Naive thymus-derived CD8-positive, alpha-beta T cell (primary cell): ENCODE results near the gene BEX4. TPM values are rescaled to one million over a fixed set of nuclear protein-coding genes. Genes with fewer than 3 reads are reported as not detected.
A peak's percentile ranks its signal among the peaks of the same experiment; 100 is the strongest.
"Not testable (repeated sequence)": the region's sequence is repeated elsewhere in the genome, so short reads cannot be mapped to it uniquely, and the experiment has no call there.

ENCODE experiments used
- ATAC-seq, 2 donors: fragments of 150-1000 bp; cut with Tn5 transposase in 1 of 2; sonication (Bioruptor Pico), chemical (Tn5 transposase) in 1 of 2; 1 replicate in 1 of 2; 2 replicates in 1 of 2; pipeline ENCODE4 v1.10.0; 2021; ENCODE audit warnings: mild to moderate bottlenecking in 2 of 2, moderate library complexity in 2 of 2
- POLR2A ChIA-PET: fragments of 350-600 bp; sonication (Branson Sonifier 250); formaldehyde crosslinking; loops from one replicate; lab custom pipeline; 2021; ENCODE audit warnings: antibody characterized with exemption; lab: Charles Lee
- DNase-seq, 10 donors: peaks; one replicate each; pipeline versions ENCODE4 v3.0.0 to v3.0.0-alpha.2; 2020 to 2022
- H3K27ac Mint-ChIP-seq, 10 donors: one replicate each; pipeline ENCODE4 v1.8.0; 2020 to 2022; ENCODE audit warnings: mild to moderate bottlenecking in 10 of 10, mixed read lengths in 10 of 10, moderate library complexity in 4 of 10, inconsistent platforms in 1 of 10
- H3K27me3 Mint-ChIP-seq, 5 donors: one replicate each; pipeline ENCODE4 v1.8.0; 2021 to 2022; ENCODE audit warnings: mixed read lengths in 5 of 5
- H3K36me3 Mint-ChIP-seq, 3 donors: one replicate each; pipeline ENCODE4 v1.8.0; 2020 to 2022; ENCODE audit warnings: mixed read lengths in 3 of 3, mild to moderate bottlenecking in 2 of 3, inconsistent platforms in 1 of 3
- H3K4me1 Mint-ChIP-seq, 4 donors: one replicate each; pipeline ENCODE4 v1.8.0; 2021 to 2022; ENCODE audit warnings: mixed read lengths in 4 of 4
- H3K4me3 Mint-ChIP-seq, 10 donors: one replicate each; pipeline ENCODE4 v1.8.0; 2020 to 2022; ENCODE audit warnings: mild to moderate bottlenecking in 10 of 10, mixed read lengths in 10 of 10, moderate library complexity in 6 of 10, inconsistent platforms in 1 of 10
- H3K9me3 Mint-ChIP-seq, 9 donors: one replicate each; pipeline ENCODE4 v1.8.0; 2020 to 2022; ENCODE audit warnings: mixed read lengths in 9 of 9, mild to moderate bottlenecking in 3 of 9, inconsistent platforms in 1 of 9, moderate library complexity in 1 of 9
- polyA plus RNA-seq, 3 donors: library from polyadenylated mRNA; unstranded; fragments of 300-500 nt; fragmentation: Illumina TruSeq; gene quantifications; one replicate each; pipeline ENCODE4 v1.2.3, GENCODE V29; 2021
- total RNA-seq, 8 experiments: library from RNA in 2 of 8; stranded (reverse) in 2 of 8; gene quantifications; one replicate each; pipeline ENCODE4 v1.2.3 and lab custom pipeline; 2021 to 2026

BEX4 gene, protein sequence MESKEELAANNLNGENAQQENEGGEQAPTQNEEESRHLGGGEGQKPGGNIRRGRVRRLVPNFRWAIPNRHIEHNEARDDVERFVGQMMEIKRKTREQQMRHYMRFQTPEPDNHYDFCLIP
- total RNA-seq (10 to 100 TPM; 54.3 to 57.2 TPM), polyA plus RNA-seq (100 to 1,000 TPM in 2 of 3 donors, 10 to 100 TPM in 1; 92.9 to 115 (median 106) TPM), total RNA-seq (lab: John Stamatoyannopoulos, UW) (28.2 to 53.2 (median 47.5) reads per million in 6 experiments)

DNA sequence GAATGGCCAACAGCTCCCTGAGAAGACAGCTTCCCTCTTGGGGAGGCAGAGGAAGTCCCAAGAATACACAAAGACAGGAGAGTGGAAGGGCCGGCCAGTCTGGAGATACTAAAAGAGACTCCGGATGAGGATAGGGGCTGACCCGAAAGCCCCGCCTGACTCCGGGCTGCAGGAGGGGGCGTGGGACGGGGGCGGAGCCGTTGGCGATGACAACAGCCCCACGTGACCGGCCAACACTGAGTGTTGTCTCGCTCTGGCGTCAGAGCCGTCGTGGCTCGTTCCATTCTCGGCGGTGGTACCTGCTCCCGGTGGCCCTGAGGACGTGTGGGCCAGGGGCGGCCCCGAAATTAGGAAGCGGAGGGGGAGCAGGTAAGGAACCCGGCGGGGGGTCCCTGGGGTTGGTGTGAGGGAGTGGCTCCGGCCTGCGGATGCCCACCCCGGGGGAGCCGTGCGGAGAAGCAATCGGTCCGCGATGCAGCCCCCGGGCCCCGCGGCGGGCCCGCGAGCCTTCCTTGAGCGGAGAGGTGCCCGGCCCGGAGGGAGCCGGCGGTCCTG is at the start of gene BEX4:
Gene BEX4 (plus strand): TSS at position 239 of the 555 bp plus-strand sequence. CDS start 1,046 bp downstream, outside the sequence.
- H3K4me3 Mint-ChIP-seq = peak within 1 kb of the TSS; percentile 80 to 94 (median 88)
- peaks cover 0 to 19% (median 0%) of the 10 kb centered on the region in 3 donors for H3K36me3 Mint-ChIP-seq
- peak within 1 kb of the TSS; percentile 76 to 98 (median 96) for H3K27ac Mint-ChIP-seq
- DNase-seq (peak; percentile 71 to 91 (median 82)), ATAC-seq (peak; percentile 87)
- peaks cover 6 to 16% (median 13%) of the 10 kb centered on the region in 4 donors for H3K4me1 Mint-ChIP-seq
- POLR2A ChIA-PET = interaction anchor here (0.9 to 1.7 kb wide), 4 partner anchors 34 to 1283 kb away, joined by 3 to 8 read pairs (median 4); partner anchors contain the start of genes BEX2, TCEAL8 and ZMAT1
- no peaks in the 10 kb centered on the region for H3K9me3 Mint-ChIP-seq
- H3K27me3 Mint-ChIP-seq = no peaks in the 10 kb centered on the region

DNA sequence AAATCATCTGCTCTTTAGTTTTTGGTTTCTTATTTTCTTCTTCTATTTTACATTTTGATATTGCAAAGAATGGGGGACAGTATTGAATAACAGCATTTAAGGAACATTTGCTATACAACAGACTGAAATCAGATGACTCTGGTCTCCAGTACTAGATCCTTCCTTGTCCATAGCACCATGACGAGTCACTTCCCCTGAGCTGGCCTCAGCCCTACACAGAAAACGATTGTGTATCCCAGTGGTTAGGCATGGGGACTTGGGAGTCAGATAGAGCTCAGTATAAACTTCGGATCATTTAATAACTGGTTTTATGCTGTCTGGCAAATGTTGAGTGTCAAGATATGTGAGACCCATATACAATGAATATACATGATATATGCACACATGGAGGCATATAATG is 44.7 kb upstream of the BEX4 start:
- H3K4me3 Mint-ChIP-seq = no peak overlapping the region
- H3K36me3 Mint-ChIP-seq = no peaks in the 10 kb centered on the region
- ATAC-seq = no peak
- H3K4me1 Mint-ChIP-seq = no peaks in the 10 kb centered on the region
- H3K27ac Mint-ChIP-seq = no peak overlapping the region
- DNase-seq = no peak
- H3K9me3 Mint-ChIP-seq = no peaks in the 10 kb centered on the region
- peaks cover 0 to 7% (median 0%) of the 10 kb centered on the region in 5 donors for H3K27me3 Mint-ChIP-seq
- POLR2A ChIA-PET = no interaction called here

DNA sequence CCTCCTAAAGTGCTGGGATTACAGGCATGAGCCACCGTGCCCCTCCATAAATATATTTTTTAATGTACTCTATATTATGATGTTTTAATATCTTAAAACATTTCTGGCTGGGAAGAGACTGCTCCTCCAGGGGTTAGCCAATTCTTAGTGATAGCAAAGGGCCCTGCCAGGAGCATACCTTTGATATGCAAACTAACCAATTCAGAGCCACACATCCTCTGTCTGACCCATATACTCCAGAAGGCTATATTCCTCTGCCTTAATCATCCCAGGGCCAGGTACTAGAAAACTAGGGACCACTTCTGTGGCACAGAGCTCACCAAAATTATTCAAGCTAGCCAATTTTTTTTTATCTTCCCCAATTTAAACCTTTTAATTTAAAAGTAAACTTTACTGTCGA is 43.6 kb upstream of the BEX4 start:
- no peak for DNase-seq
- H3K4me1 Mint-ChIP-seq = peaks cover 0 to 4% (median 3%) of the 10 kb centered on the region in 4 donors
- no peaks in the 10 kb centered on the region for H3K36me3 Mint-ChIP-seq
- peaks cover 0 to 12% (median 4%) of the 10 kb centered on the region in 5 donors for H3K27me3 Mint-ChIP-seq
- no peak for ATAC-seq
- no peak overlapping the region for H3K27ac Mint-ChIP-seq
- POLR2A ChIA-PET = no interaction called here
- H3K9me3 Mint-ChIP-seq = no peaks in the 10 kb centered on the region
- H3K4me3 Mint-ChIP-seq = no peak overlapping the region

DNA sequence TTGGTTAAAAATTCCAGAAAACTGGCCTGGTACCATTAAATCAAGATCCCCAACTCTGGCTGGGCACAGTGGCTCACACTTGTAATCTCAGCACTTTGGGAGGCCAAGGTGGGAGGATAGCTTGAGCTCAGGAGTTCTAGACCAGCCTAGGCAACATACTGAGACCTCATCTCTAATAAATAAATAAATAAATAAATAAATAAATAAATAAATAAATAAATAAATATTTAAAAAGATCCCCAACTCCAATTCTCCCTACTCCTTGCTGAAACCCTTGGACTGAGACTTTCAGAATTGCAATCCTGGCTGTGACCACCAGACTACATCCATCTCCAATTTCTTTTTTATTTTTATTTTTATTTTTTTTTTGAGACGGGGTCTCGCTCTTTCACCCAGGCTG is 39.7 kb upstream of the BEX4 start:
- DNase-seq, H3K4me3 Mint-ChIP-seq, ATAC-seq, H3K27ac Mint-ChIP-seq, H3K9me3 Mint-ChIP-seq, POLR2A ChIA-PET, H3K36me3 Mint-ChIP-seq, H3K4me1 Mint-ChIP-seq: not testable (repeated sequence)
- peaks cover 3 to 13% (median 7%) of the 10 kb centered on the region in 5 donors for H3K27me3 Mint-ChIP-seq

DNA sequence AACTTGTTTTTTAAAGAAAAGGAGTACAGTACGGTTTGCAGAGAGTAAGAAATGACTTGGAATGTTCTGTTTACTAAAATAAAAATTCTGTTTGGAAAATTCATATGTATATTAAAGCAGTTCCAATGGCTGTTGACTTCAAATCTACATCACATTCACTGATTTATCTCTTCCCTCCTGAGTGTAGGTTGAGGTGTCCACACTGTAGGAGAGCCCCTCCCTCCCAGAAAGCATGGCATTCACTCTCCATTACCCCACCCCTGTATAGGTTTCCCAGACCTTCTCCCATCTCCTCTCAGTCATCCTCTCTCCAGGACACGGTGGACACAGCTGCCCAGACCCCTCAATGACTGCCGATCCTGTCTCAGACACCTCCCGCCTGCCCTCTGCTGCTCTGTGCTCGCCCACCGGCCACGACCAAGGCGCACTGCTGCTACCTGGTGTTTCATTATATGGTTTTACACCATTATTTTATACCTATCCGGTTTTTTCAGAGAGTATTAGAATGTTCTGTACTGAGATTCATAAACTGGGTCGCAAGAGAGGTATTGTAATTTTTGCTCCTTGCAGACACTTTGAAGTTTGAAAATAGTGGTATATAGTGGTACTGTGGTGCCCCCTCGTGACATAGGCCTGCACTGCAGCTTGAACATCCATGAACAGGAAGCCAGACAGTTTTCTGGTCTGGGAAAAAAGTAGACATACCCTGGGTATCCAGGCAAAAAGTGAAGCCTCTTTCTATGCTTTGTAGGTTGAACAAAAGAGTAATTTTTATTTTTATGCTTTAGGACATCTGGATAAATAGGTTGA is 38.8 kb upstream of the BEX4 start:
- POLR2A ChIA-PET = no interaction called here
- Mint-ChIP-seq H3K27me3 (peaks cover 3 to 13% (median 8%) of the 10 kb centered on the region in 5 donors), H3K27ac (peak overlapping the region in 1 of 10 donors; percentile 77), H3K4me1 (peaks cover 0 to 5% (median 4%) of the 10 kb centered on the region in 4 donors), H3K36me3 (no peaks in the 10 kb centered on the region), H3K4me3 (peak overlapping the region in 9 of 10 donors; percentile 19 to 78 (median 48)), H3K9me3 (no peaks in the 10 kb centered on the region)
- peak; percentile 12 to 66 (median 46) for DNase-seq
- ATAC-seq = peak; percentile 72

DNA sequence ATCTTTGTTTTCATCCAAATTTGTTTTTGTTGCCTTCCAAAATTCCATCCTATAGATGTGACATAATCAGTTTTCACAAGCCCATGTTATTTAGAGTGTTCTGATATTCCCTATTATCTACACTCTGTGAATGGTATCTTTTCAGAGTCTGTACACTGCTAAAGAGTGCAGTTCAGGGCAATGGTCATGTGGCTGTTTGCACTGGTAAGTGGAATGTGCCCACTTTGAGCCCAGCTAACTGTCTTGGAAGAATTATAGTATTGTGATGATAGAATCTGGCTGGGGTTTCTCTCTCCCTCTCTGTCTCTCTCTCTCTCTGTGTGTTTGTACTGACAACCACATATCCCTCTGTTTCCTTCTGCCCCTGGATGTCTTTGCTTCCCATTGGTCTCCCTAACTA is 37.4 kb upstream of the BEX4 start:
- POLR2A ChIA-PET = no interaction called here
- H3K27me3 Mint-ChIP-seq = peaks cover 3 to 13% (median 8%) of the 10 kb centered on the region in 5 donors
- DNase-seq = no peak
- ATAC-seq = no peak
- no peak overlapping the region for H3K27ac Mint-ChIP-seq
- H3K9me3 Mint-ChIP-seq = no peaks in the 10 kb centered on the region
- no peak overlapping the region for H3K4me3 Mint-ChIP-seq
- H3K36me3 Mint-ChIP-seq = no peaks in the 10 kb centered on the region
- peaks cover 0 to 5% (median 4%) of the 10 kb centered on the region in 4 donors for H3K4me1 Mint-ChIP-seq

DNA sequence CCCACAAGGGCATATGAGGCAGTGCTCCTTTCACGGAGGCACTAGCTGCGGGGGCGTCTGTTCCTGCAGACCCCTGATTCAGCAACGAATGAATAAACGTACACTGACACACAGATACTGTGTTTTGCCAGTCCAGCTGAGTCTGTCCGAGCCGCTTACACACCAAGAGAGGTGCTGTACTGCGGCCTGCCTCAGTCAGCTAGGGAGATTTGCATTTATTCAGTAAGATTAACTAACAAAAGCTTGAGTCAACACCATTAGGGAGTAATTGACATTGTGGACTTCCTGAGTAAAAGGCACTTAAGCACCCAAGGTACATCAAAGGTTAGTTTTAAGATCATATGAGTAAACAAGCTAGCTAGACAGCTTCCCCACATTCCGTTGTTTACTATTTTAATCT is 31.0 kb upstream of the BEX4 start:
- ATAC-seq (no peak), DNase-seq (no peak)
- H3K27ac Mint-ChIP-seq = no peak overlapping the region
- no peaks in the 10 kb centered on the region for H3K36me3 Mint-ChIP-seq
- H3K9me3 Mint-ChIP-seq = no peaks in the 10 kb centered on the region
- H3K4me3 Mint-ChIP-seq = no peak overlapping the region
- POLR2A ChIA-PET = no interaction called here
- H3K27me3 Mint-ChIP-seq = peaks cover 0 to 11% (median 0%) of the 10 kb centered on the region in 5 donors
- H3K4me1 Mint-ChIP-seq = no peaks in the 10 kb centered on the region

DNA sequence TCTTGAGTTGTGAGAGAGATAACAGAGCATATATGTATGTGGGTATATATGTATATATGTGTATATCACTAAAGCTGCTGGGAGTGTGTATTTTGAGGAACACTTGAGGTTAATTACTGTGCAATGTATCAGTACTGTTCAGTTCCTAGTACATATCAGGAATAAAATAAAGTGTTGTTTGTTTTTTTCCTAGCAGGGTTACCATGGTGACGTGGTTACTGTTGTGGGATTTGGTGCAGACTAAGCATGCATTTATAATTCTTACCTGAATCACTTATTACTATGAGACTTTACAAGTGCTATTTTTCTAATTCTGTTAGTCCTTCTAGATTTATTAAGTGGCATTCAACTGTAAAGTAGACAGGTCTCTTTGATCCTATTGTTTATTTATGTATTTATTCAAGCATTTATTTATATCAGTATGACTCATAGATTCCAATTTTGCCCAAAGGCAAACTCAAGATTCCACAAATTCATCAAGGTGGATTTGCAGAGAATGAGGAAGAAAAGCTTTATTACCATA is 26.9 kb upstream of the BEX4 start:
- POLR2A ChIA-PET = no interaction called here
- no peaks in the 10 kb centered on the region for H3K4me1 Mint-ChIP-seq

DNA sequence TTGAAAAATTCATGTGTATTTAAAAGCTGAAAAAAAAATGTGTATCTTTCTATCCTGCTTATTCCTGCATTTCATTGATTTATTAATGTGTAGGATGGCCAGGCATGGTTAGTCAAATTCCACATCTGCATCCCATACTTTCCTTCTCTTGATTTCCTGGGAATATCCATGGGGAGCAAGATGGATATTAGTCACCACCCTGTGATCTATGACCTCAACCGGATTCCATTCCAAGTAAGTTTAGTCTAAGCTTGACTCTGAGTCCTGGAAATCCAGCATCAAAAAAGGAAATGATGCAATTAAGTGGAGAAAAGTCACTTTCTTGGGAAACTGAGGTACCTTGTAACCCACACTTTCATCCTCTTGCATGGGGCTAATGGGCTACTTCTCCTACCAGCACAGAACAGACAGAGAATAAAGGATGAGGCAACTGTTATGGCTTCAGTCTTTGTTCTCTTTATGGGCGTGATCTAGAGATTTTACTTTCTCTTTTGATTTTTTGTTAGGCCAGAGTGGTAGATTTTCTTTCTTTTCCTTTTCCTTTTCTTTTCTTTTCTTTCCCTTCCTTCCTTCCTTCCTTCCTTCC is 17.1 kb upstream of the BEX4 start:
- ATAC-seq (no peak), DNase-seq (no peak)
- Mint-ChIP-seq H3K27ac (peak overlapping the region in 1 of 10 donors; percentile 62), H3K4me1 (peaks cover 0 to 9% (median 3%) of the 10 kb centered on the region in 4 donors), H3K36me3 (no peaks in the 10 kb centered on the region), H3K4me3 (no peak overlapping the region), H3K27me3 (peaks cover 0 to 2% (median 0%) of the 10 kb centered on the region in 5 donors), H3K9me3 (peaks cover 0 to 2% (median 0%) of the 10 kb centered on the region in 9 donors)
- POLR2A ChIA-PET = no interaction called here

More for the DNA sequence above, 26.9 kb upstream of the BEX4 start:
- H3K27ac Mint-ChIP-seq = no peak overlapping the region
- no peaks in the 10 kb centered on the region for H3K27me3 Mint-ChIP-seq
- no peak for DNase-seq
- H3K36me3 Mint-ChIP-seq = no peaks in the 10 kb centered on the region
- H3K4me3 Mint-ChIP-seq = no peak overlapping the region
- H3K9me3 Mint-ChIP-seq = no peaks in the 10 kb centered on the region
- ATAC-seq = no peak

DNA sequence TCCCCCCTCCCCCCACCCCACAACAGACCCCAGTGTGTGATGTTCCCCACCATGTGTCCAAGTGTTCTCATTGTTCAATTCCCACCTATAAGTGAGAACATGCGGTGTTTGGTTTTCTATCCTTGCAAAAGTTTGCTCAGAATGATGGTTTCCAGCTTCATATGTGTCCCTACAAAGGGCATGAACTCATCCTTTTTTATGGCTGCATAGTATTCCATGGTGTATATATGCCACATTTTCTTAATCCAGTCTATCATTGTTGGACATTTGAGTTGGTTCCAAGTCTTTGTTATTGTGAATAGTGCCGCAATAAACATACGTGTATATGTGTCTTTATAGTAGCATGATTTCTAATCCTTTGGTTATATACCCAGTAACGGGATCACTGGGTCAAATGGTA is 16.2 kb upstream of the BEX4 start:
- H3K4me3 Mint-ChIP-seq, DNase-seq, H3K27ac Mint-ChIP-seq, POLR2A ChIA-PET, H3K27me3 Mint-ChIP-seq, ATAC-seq, H3K9me3 Mint-ChIP-seq, H3K36me3 Mint-ChIP-seq, H3K4me1 Mint-ChIP-seq: not testable (repeated sequence)

DNA sequence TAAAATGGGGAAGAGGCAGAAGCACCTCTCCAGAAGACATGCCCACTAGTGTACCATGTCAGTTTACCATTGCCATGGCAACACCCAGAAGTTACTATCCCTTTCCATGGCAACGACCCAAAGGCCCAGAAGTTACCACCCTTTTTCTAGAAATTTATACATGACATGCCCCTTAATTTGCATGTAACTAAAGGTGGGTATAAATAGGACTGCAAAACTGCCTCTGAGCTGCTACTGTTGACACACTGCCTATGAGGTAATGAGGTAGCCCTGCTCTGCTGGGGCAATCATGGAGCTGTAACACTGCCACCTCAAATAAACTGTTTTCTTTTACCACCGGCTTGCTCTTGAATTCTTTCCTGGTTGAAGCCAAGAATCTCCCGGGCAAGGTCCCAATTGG is 13.9 kb upstream of the BEX4 start:
- POLR2A ChIA-PET = no interaction called here
- Mint-ChIP-seq H3K27ac (no peak overlapping the region), H3K4me3 (no peak overlapping the region), H3K4me1 (peaks cover 0 to 9% (median 3%) of the 10 kb centered on the region in 4 donors), H3K27me3 (peaks cover 0 to under 1% (median 0%) of the 10 kb centered on the region in 5 donors), H3K36me3 (no peaks in the 10 kb centered on the region), H3K9me3 (peaks cover 0 to 2% (median 0%) of the 10 kb centered on the region in 9 donors)
- ATAC-seq (no peak), DNase-seq (no peak)

DNA sequence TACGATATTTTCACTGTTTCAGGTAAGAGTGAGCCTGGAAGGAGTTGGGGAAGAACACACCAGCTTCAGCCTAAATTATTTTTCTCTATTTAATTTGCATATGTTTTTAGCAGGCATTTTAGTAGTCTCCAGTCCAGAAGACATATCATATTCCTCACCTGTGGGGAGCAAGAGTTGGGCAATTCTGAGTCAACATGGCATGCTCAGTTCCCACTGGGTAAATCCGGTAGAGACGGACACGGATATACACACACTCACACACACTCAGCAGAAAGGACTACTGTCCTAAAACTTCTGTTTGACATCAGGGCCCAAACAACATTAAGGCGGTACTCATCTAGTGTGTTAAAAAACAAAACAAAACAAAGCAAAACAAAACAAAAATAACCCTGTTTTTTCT is 4.9 kb upstream of the BEX4 start:
- H3K27ac Mint-ChIP-seq = no peak overlapping the region
- ATAC-seq = no peak
- no peaks in the 10 kb centered on the region for H3K9me3 Mint-ChIP-seq
- no peak for DNase-seq
- H3K4me3 Mint-ChIP-seq = no peak overlapping the region
- H3K27me3 Mint-ChIP-seq = peaks cover 0 to 3% (median 0%) of the 10 kb centered on the region in 5 donors
- peaks cover 0 to 7% (median 2%) of the 10 kb centered on the region in 4 donors for H3K4me1 Mint-ChIP-seq
- POLR2A ChIA-PET = no interaction called here
- no peaks in the 10 kb centered on the region for H3K36me3 Mint-ChIP-seq
